Stimulated activated CD8-positive, alpha-beta memory T cell treated with anti-CD3 and anti-CD28 coated beads, Interleukin-15, amount 100 ng/mL, for 48 hours (primary cell): Measurements from ENCODE around the gene SLC8A2.
"Not testable (repeated sequence)": the region's sequence is repeated elsewhere in the genome, so short reads cannot be mapped to it uniquely, and the experiment has no call there.

Experiments used
- DNase-seq, 2 donors: peaks; one replicate each; pipeline ENCODE4 v3.0.0-alpha.2; 2020; ENCODE audit warnings: low read depth in 2 of 2

SLC8A2 gene

DNA sequence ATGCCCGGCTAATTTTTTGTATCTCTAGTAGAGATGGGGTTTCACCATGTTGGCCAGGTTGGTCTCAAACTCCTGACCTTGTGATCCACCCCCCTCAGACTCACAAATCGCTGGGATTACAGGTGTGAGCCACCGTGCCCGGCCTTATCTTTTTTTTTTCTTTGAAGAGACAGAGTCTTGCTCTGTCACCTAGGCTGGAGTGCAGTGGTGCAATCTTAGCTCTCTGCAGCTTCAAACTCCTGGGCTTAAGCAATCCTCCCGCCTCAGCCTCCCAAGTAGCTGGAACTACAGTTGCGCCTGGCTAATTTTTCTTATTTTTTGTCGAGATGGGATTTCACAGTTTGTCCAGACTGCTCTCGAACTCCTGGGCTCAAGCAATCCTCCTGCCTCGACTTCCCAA lies 60.0 kb downstream of the SLC8A2 start:
- not testable (repeated sequence) for DNase-seq

DNA sequence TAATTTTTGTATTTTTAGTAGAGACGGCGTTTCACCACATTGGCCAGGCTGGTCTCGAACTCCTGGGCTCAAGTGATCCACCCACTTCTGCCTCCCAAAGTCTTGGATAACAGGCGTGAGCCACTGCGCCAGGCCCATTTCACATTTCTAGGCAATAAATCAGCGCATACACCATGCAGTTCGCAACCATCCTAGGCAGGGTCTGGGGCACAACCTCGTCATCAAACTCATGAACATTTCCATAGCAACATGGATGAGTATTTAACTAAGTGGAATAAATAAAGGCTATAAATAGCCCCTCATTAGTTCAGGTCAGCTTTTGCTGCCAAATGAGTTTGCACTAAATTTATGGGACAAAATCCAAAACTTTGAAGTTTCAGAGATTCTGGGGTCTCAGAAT lies 60.6 kb downstream of the SLC8A2 start:
- DNase-seq, result no peak

- DNase-seq, result no peak
These were observed 63.3 kb downstream of the SLC8A2 start for GRCh38 chr19:47408156-47408938.

DNA sequence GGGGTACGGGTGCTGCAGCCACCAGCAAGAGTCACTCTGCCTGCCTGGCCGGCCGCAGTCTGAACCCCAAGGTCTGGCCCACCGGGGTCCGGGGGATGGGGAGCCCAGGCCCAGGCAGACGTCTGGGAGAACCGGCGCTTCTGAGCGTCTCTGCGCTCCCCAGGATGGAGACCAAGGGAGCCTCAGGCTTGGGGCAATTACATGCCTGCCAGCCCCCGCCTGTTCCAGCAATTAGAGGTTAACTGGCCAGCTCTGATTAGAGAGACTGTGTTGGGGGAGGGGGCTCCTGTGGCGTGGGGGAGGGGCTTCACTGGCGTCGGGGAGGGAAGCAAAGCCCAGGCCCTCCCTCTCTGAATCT lies 64.3 kb downstream of the SLC8A2 start:
- no peak for DNase-seq

GRCh38 chr19:47406711-47407416 lies 64.8 kb downstream of the SLC8A2 start:
- no peak for DNase-seq

GRCh38 chr19:47405854-47406417 lies 65.8 kb downstream of the SLC8A2 start:
- DNase-seq, result no peak

GRCh38 chr19:47405197-47405550 lies 66.5 kb downstream of the SLC8A2 start:
- no peak for DNase-seq

GRCh38 chr19:47404334-47405196 lies 67.1 kb downstream of the SLC8A2 start:
- DNase-seq, result no peak

- DNase-seq, result no peak
These were observed 69.2 kb downstream of the SLC8A2 start for GRCh38 chr19:47402504-47402903.

- no peak for DNase-seq
These were observed 72.7 kb downstream of the SLC8A2 start for GRCh38 chr19:47398707-47399597.

DNA sequence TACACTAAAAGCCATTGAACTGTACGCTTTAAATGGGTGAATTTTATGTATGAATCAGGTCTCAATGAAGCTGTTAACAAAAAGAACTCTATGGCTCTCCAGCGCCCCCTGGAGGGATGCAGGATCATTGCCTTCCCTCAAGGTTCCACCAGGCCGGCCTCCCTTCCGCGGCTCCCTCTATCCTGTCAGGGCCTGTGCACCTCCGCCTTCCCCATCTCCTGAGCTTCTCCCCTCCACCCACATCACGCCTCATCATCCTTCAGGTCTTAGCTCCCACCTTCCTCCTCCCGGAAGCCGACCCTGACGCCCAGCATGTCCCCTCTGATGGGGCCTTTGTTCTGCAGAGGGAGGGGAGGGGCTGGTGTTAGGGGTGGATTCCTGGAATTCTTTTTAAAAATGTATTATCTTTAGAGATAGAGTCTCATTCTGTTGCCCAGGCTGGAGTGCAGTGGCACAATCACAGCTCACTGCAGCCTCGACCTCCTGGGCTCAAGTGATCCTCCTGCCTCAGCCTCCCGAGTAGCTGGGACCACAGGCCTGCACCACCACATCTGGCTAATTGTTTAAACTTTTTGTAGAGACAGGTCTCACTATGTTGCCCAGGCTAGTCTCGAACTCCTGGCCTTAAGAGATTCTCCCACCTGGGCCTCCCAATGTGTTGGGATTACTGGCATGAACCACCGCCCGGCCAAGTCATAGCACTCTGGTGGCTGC lies 80.0 kb downstream of the SLC8A2 start:
- peak; percentile 45 to 60 for DNase-seq

DNA sequence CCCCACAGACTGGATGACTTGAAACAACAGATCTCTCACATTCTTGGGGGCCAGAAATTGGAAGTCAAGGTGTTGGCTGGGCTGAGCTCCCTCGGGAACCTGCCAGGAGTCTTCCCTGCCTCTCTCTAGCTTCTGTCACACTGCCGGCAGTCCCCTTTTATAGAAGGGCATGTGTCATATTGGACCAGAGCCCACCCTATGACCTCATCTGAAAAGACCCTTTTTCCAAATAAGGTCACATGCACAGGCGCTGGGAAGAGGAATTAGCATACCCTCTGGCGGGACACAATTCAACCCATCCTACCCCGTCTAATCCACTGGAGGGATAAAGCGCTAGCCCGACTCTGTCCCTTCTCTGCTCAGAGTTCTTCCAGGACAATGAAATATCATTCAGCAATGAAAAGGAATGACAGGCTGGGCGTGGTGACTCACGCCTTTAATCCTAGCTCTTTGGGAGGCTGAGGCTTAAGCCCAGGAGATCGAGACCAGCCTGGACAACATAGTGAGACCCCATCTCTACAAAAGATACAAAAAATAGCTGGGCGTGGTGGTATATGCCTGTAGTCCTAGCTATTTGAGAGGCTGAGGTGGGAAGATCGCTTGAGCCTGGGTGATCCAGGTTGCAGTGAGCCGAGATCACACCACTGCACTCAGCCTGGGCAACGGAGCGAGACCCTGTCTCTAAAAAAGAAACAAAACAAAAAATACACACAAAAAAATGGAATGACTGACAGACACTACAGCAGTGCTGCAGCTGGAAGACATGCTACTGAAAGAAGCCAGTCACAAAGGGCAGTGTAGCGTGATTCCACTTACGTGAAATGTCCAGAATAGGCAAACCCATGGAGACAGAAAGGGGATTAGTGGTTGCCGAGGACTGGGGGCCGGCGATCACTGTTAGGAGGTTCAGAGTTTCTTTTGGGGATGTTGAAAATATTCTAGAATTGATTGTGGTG lies 80.9 kb downstream of the SLC8A2 start:
- DNase-seq, result no peak

DNA sequence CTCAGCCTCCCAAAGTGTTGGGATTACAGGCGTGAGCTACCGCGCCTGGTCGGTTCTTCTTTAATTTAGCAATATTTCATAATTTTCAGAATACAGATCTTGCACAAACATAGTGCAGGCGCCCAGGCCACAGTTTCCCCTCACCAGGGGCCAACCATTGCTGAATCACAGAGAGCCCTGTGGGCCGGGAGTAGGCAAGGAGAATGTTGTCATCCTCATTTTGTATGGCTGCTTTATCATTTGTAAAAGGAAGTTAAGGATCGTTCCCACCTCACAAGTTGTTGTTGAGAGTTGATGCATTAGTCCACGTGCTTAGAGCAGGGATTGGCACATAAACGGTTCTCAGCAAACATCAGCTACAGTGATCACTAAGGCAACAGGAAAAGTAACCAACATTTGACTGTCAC lies 82.5 kb downstream of the SLC8A2 start:
- DNase-seq, result no peak

DNA sequence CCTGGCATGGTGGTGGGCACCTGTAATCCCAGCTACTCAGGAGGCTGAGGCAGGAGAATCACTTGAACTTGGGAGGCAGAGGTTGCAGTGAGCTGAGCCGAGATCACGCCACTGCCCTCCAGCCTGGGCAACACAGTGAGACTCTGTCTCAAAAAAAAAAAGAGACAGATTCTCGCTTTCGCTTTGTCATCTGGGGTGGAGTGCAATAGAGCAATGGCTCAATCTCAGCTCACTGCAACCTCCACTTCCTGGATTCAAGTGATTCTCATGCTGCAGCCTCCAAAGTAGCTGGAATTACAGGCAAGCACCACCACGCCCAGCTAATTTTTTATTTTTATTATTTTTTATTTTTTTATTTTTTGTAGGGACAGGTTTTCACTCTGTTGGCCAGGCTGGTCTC lies 83.0 kb downstream of the SLC8A2 start:
- DNase-seq, result not testable (repeated sequence)

GRCh38 chr19:47387623-47388022 lies 84.1 kb downstream of the SLC8A2 start:
- DNase-seq, result not testable (repeated sequence)

- DNase-seq, result not testable (repeated sequence)
These were observed 85.1 kb downstream of the SLC8A2 start for GRCh38 chr19:47386582-47386981.

DNA sequence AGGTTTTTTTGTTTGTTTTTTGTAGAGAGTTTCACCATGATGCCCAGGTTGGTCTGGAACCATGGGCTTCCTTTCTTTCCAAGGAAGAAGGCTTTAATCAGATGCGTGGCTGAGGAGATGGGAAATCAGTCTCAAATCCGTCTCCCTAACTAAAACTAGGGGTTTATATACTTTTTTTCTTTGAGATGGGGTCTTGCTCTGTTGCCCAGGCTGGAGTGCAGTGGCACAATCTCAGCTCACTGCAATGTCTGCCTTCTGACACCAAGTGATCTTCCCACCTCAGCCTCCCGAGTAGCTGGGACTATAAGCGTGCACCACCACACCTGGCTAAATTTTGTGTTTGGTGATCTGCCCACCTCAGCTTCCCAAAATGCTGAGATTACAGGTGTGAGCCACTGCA lies 87.2 kb downstream of the SLC8A2 start:
- DNase-seq, result not testable (repeated sequence)

- not testable (repeated sequence) for DNase-seq
These were observed 87.8 kb downstream of the SLC8A2 start for GRCh38 chr19:47383890-47384289.

GRCh38 chr19:47381653-47382279 lies 89.9 kb downstream of the SLC8A2 start:
- DNase-seq, result no peak
